ENCODE measurements around the gene LRRC57. TPM values are rescaled to one million over a fixed set of nuclear protein-coding genes. Genes with fewer than 3 reads are reported as not detected.

The LRRC57 gene
- total and polyA plus RNA-seq, 8 donors = 4.7 to 67.9 (median 11.3) TPM

- H3K4me1 ChIP-seq = peaks cover 10 to 68% (median 35%) of the 10 kb centered on the region in 4 donors
- H3K27ac ChIP-seq = no peak overlapping the region
- H3K27me3 ChIP-seq = no peaks in the 10 kb centered on the region
- no peak for TF ChIP-seq POLR2AphosphoS5 (IDR thresholded peaks at IDR 0.05)
- no peak for TF ChIP-seq POLR2A (IDR thresholded peaks at IDR 0.05)
- no peak for TF ChIP-seq CTCF (IDR thresholded peaks at IDR 0.05)
- TF ChIP-seq EP300 (IDR thresholded peaks at IDR 0.05) = no peak
- 58 to 66% (median 62%) methylated on average over 3 of the region's 3 CpGs for WGBS, 5 donors
- peaks cover 0 to 7% (median 0%) of the 10 kb centered on the region in 4 donors for H3K36me3 ChIP-seq
- no peaks in the 10 kb centered on the region for H3K9me3 ChIP-seq
- no peak overlapping the region for H3K4me3 ChIP-seq
- intact Hi-C loops (cut with DNase I; ENCODE audit: low total_unique reads) = no loop called here
- DNase-seq = no peak
Observed at GRCh38 chr15:42504631-42505030, 44.0 kb downstream of the LRRC57 start.

- Histone ChIP-seq H3K27me3 (no peaks in the 10 kb centered on the region), H3K27ac (no peak overlapping the region), H3K9me3 (no peaks in the 10 kb centered on the region), H3K4me3 (no peak overlapping the region), H3K4me1 (peaks cover 16 to 76% (median 40%) of the 10 kb centered on the region in 4 donors), H3K36me3 (peaks cover 0 to 7% (median 0%) of the 10 kb centered on the region in 4 donors)
- WGBS, 5 donors = 50 to 73% (median 65%) methylated on average over 1 of the region's 1 CpG
- intact Hi-C loops (cut with DNase I; ENCODE audit: low total_unique reads) = no loop called here
- TF ChIP-seq CTCF (IDR thresholded peaks at IDR 0.05) = no peak
- no peak for TF ChIP-seq POLR2A (IDR thresholded peaks at IDR 0.05)
- TF ChIP-seq EP300 (IDR thresholded peaks at IDR 0.05) = no peak
- no peak for TF ChIP-seq POLR2AphosphoS5 (IDR thresholded peaks at IDR 0.05)
- no peak for DNase-seq
Observed at GRCh38 chr15:42503825-42504224, 44.8 kb downstream of the LRRC57 start.

GRCh38 chr15:42502477-42502876 lies 46.1 kb downstream of the LRRC57 start:
- 44 to 76% (median 66%) methylated on average over 4 of the region's 4 CpGs for WGBS, 5 donors
- peaks cover 0 to 4% (median 0%) of the 10 kb centered on the region in 4 donors for H3K36me3 ChIP-seq
- no peaks in the 10 kb centered on the region for H3K9me3 ChIP-seq
- H3K27ac ChIP-seq = no peak overlapping the region
- H3K27me3 ChIP-seq = no peaks in the 10 kb centered on the region
- intact Hi-C loops (cut with DNase I; ENCODE audit: low total_unique reads) = no loop called here
- H3K4me3 ChIP-seq = no peak overlapping the region
- TF ChIP-seq EP300 (IDR thresholded peaks at IDR 0.05) (no peak), POLR2AphosphoS5 (IDR thresholded peaks at IDR 0.05) (no peak)
- H3K4me1 ChIP-seq = peaks cover 18 to 83% (median 48%) of the 10 kb centered on the region in 4 donors
- no peak for DNase-seq

GRCh38 chr15:42499858-42500609 lies 48.6 kb downstream of the LRRC57 start:
- H3K27me3 ChIP-seq = no peaks in the 10 kb centered on the region
- no peaks in the 10 kb centered on the region for H3K9me3 ChIP-seq
- no peak for DNase-seq
- intact Hi-C loops (cut with DNase I; ENCODE audit: low total_unique reads) = no loop called here
- WGBS, 5 donors = 52 to 62% (median 58%) methylated on average over 12 of the region's 12 CpGs
- peaks cover 24 to 87% (median 62%) of the 10 kb centered on the region in 4 donors for H3K4me1 ChIP-seq
- peaks cover 0 to 4% (median 0%) of the 10 kb centered on the region in 4 donors for H3K36me3 ChIP-seq
- TF ChIP-seq EP300 (IDR thresholded peaks at IDR 0.05) (no peak), POLR2AphosphoS5 (IDR thresholded peaks at IDR 0.05) (no peak), CTCF (IDR thresholded peaks at IDR 0.05) (no peak), POLR2A (IDR thresholded peaks at IDR 0.05) (no peak)
- peak overlapping the region in 4 of 5 donors; percentile 19 to 78 (median 71) for H3K27ac ChIP-seq
- H3K4me3 ChIP-seq = no peak overlapping the region

All from stomach (tissue), 9 donors.